NCI-H2029 treated with DMSO at 0.1 percent for 48 hours (cell line): ENCODE results near the gene CARMIL3.
"Not testable (repeated sequence)": the region's sequence is repeated elsewhere in the genome, so short reads cannot be mapped to it uniquely, and the experiment has no call there.

ENCODE experiments used
- DNase-seq: peaks from one replicate; lab custom pipeline; 2025; lab: John Stamatoyannopoulos, UW

The CARMIL3 gene, protein sequence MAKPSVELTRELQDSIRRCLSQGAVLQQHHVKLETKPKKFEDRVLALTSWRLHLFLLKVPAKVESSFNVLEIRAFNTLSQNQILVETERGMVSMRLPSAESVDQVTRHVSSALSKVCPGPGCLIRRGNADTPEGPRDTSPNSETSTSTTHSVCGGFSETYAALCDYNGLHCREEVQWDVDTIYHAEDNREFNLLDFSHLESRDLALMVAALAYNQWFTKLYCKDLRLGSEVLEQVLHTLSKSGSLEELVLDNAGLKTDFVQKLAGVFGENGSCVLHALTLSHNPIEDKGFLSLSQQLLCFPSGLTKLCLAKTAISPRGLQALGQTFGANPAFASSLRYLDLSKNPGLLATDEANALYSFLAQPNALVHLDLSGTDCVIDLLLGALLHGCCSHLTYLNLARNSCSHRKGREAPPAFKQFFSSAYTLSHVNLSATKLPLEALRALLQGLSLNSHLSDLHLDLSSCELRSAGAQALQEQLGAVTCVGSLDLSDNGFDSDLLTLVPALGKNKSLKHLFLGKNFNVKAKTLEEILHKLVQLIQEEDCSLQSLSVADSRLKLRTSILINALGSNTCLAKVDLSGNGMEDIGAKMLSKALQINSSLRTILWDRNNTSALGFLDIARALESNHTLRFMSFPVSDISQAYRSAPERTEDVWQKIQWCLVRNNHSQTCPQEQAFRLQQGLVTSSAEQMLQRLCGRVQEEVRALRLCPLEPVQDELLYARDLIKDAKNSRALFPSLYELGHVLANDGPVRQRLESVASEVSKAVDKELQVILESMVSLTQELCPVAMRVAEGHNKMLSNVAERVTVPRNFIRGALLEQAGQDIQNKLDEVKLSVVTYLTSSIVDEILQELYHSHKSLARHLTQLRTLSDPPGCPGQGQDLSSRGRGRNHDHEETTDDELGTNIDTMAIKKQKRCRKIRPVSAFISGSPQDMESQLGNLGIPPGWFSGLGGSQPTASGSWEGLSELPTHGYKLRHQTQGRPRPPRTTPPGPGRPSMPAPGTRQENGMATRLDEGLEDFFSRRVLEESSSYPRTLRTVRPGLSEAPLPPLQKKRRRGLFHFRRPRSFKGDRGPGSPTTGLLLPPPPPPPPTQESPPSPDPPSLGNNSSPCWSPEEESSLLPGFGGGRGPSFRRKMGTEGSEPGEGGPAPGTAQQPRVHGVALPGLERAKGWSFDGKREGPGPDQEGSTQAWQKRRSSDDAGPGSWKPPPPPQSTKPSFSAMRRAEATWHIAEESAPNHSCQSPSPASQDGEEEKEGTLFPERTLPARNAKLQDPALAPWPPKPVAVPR (N-terminal part only)

DNA sequence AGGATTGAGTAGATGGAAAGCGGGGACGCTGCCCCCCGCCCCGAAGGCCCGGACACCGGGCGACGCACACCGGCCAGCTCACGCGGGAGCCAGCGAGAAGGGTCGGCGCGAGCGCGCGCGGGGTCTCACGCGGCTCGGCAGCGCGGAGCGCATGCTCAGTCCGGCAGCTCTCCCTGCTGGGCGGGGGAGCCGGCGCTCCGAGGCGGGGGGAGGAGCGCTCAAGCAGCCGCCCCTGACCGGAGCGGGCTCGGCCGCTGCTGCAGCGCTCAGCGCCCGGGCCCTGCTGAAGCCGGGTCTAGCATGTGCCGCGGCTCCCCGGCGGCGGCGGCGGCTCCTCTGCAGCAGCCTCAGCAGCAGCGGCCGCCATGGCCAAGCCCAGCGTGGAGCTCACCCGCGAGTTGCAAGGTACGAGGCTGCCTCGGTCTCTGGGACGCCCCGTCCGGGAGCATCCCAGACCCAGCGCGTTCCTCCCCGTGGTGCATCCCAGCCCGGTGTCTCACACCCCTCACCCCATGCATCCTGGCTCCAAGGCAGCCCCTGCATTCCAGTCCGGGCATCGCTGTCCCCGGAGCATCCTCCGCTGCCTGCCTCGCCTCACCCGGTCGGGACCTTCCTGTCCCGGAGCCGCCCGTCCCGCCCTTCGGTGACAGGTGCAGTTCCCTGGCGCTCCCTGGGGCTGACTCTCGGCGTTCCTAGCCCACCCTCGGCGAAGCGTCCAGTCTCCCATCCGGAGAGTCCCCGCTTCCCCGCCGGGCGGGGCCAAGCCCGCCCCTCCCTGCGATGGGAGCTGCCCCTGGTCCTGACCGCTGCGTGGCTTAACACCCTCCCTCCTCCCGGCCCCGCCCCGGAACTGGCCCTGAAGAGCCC is at the start of gene CARMIL3:
CARMIL3 (plus strand) TSS at position 221 of the 867 bp plus-strand sequence; CDS start at position 366, 145 bp downstream.
- DNase-seq: no peak

DNA sequence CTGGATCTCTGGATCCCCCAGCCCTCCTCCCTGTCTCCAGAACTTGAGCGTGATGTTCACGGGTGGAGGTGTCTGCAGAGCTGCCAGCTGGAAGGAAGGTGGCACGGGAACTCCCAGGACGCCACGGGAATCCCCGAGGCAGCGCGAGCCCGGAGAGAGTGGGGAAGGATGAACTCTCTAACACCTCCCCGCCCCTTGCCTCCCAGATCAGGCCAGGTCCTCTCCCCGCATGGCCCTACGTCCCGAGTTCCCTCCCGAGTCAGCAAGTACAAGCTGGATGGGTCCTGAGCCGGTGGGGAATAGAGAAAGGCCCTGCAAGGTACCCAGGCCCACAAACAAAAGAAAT is 45.4 kb upstream of the CARMIL3 start:
- not testable (repeated sequence) for DNase-seq

DNA sequence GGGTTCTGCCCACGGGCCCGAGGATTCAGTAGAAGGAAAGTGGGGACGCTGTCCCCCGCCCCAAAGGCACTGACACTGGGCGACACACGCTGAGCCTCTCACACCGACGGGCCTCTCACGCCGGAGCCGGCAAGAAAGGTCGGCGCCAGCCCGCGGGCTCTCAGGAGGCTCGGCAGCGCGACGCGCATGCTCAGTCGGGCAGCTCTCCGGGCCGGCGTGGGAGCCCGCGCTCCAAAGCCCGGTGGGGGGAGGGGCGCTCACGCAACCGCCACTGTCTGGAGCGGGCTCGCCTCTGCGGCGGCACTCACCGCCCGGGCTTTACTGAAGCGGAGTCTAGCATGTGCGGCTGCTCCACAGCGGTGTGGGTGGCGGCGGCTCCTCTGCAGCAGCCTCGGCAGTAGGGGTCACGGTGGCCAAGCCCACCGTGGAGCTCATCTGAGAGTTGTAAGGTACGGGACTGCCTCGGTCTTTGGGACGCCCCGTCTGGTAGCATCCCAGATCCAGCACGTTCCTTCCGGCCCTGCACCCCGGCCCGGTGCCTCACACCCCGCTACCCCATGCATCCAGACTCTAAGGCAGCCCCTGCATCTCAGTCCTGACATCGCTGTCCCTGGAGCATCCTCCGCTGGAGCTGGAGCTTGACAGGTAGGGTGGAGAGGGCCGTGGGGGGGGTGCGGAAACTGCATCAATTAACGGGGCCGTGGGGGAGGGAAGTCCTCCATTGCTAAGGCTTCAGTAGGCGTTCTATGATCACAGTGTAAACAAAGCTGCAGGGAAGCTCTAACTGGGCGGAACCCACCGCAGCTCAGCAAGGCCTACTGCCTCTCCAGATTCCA is 44.8 kb upstream of the CARMIL3 start:
- DNase-seq: not testable (repeated sequence)

DNA sequence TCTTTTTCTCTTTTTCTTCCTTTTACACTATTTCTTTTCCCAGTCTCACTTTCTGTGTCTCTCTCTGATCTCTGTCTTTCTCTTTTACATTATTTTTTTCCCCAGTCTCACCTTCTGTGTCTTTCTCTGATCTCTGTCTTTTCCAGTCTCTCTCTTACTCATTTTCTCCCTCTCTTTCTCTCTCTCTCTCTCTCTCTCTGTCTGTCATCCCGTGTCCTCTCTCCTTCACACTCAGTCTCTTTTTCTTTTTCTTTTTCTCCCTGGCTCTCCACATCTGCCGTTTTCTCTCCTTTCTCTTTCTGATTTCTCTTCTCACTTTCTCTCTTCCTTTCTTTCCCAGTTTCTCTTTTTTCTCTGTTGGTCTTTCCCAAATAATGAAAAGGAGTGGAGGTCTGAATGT is 40.8 kb upstream of the CARMIL3 start:
- DNase-seq: no peak

DNA sequence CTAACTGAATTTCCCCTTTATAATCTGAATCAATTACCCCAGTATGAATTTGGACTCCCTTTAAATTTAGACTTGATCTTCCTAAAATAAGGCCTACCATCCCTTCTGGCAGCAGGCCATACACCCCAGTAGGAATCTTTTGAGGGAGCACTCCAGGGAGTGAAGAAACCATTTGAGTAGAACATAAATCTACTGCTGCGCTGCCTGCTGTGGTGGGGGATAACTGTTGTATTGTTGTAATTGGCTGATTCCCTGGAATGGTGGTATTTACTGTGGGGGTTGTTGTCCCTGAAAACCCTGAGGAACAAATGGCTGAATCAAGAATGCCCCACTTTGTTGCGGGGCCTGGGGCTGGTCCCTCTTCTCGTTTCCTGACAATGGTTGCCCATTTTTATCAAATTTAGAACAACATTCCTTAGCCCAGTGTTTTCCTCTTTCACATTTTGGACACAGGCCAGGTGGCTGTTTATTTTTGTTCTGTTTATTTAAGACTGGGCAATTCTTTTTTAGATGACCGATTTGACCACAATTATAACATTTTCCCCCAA is 39.0 kb upstream of the CARMIL3 start:
- DNase-seq: not testable (repeated sequence)

DNA sequence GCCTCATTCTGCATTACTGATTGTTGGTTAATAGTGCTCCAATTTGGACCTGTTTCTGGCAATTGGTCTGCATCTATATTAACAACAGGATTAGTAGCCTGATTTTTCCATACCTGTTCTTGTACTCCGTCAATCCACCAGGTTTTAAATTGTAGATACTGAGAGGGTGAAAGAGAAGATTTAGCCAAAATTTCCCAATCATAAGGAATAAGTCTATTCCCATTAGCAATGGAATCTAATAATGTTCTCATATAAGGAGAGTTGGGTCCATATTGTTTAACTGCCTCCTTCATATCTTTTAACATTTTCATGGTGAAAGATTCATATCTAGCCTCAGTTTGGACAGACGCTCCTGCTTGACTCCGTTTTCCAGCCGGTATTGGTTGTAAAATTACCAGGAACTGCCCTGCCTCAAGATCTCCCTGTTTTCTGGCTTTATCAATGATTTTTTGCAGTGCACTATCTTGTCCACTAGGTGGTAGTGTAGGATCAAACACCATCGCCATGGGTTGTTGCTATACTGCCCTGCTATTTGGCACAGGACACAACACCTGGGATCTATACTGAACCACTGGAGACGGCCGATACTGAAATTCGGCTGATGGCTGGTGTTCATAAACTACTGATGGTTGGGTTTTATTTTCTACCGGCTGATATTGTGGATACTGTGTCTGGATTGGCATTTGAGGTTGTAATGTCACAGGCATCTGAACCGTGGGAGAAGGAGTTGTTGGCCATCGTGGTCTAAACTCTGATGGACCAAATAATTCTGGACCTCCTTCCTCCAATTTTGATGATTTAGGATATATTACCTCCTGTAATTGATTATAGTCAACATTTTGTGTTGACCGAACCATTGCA is 37.9 kb upstream of the CARMIL3 start:
- DNase-seq: peak; percentile 82

DNA sequence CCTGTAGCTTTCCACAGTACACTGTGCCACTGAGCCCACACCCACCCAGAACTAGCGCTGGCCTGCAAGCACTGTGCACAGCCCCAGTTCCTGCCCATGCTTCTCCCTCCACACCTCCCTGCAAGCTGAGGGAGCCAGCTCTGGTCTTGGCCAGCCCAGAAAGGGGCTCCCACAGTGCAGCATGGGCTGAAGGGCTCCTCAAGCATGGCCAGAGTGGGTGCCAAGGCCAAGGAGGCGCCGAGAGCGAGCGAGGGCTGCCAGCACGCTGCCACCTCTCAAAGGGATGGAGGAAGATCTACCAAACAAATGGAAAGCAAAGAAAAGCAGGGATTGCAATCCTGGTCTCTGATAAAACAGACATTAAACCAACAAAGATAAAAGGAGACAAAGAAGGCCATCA is 36.1 kb upstream of the CARMIL3 start:
- DNase-seq: not testable (repeated sequence)

DNA sequence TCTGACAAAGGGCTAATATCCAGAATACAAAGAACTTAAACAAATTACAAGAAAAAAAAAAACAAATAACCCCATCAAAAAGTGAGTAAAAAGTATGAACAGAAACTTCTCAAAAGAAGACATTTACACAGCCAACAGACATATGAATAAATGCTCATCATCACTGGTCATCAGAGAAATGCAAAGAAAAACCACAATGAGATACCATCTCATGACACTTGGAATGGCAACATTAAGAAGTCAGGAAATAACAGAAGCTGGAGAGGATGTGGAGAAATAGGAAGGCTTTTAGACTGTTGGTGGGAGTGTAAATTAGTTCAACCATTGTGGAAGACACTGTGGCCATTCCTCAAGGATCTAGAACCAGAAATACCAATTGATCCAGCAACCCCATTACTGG is 32.8 kb upstream of the CARMIL3 start:
- not testable (repeated sequence) for DNase-seq

DNA sequence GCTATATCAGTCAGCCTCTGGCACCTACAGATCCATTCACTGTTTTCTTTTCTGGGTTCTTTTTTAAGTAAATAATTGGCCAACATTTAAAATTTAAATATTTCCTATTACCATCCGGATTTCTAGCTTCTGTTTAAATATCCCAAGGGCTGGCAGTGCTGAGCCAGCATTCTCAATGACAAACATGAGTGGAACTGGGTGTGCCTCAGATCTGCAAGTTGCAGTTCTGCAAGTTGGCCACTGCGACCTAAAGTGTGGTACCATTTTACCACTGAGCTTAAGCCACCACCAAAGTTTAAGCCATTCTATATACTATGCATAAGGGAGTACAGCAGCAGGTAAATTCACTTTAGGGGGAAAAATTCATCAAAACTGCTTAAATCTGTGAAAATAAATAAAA is 31.9 kb upstream of the CARMIL3 start:
- DNase-seq: not testable (repeated sequence)

DNA sequence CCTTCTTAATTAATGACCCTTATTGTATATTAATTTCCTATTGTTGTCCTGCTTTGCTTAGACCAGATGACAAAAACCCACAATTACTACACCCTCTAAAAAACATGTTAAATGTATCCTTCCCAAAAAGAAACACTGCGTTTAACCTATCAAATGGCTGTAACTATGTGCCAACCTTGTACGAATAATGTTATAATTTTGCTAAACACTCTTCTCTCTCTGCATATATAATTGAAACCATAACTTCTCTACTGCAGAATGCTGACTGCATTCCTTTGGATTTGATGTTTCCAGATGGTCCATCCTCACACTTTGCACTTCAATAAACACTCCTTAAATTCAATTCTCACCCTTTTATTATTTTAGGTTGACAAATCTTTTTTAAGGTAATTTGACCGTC is 31.3 kb upstream of the CARMIL3 start:
- DNase-seq: not testable (repeated sequence)

DNA sequence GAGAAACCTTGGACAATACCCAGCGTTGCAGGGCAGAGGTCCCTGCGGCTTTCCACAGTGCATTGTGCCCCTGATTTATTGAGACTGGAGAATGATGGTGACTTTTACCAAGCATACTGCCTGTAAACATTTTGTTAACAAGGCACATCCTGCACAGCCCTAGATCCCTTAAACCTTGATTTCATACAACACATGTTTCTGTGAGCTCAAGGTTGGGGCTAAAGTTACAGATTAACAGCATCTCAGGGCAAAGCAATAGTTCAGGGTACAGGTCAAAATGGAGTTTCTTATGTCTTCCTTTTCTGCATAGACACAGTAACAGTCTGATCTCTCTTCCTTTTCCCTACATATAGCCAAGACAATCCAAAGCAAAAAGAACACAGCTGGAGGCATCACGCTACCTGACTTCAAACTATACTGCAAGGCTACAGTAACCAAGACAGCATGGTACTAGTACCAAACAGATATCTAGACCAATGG is 26.8 kb upstream of the CARMIL3 start:
- DNase-seq: not testable (repeated sequence)

DNA sequence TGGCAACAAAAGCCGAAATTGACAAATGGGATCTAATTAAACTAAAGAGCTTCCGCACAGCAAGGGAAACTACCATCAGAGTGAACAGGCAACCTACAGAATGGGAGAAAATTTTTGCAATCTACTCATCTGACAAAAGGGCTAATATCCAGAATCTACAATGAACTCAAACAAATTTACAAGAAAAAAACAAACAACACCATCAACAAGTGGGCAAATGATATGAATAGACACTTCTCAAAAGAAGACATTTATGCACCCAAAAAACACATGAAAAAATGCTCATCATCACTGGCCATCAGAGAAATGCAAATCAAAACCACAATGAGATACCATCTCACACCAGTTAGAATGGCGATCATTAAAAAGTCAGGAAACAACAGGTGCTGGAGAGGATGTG is 22.1 kb upstream of the CARMIL3 start:
- DNase-seq: not testable (repeated sequence)

DNA sequence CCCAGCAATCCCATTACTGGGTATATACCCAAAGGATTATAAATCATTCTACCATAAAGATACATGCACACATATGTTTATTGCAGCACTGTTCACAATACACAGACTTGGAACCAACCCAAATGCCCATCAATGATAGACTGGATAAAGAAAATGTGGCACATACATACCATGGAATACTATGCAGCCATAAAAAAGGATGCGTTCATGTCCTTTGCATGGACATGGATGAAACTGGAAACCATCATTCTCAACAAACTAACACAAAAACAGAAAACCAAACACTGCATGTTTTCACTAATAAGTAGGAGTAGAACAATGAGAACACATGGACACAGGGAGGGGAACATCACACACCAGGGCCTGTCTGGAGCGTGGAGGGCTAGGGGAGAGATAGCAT is 20.5 kb upstream of the CARMIL3 start:
- DNase-seq: not testable (repeated sequence)

DNA sequence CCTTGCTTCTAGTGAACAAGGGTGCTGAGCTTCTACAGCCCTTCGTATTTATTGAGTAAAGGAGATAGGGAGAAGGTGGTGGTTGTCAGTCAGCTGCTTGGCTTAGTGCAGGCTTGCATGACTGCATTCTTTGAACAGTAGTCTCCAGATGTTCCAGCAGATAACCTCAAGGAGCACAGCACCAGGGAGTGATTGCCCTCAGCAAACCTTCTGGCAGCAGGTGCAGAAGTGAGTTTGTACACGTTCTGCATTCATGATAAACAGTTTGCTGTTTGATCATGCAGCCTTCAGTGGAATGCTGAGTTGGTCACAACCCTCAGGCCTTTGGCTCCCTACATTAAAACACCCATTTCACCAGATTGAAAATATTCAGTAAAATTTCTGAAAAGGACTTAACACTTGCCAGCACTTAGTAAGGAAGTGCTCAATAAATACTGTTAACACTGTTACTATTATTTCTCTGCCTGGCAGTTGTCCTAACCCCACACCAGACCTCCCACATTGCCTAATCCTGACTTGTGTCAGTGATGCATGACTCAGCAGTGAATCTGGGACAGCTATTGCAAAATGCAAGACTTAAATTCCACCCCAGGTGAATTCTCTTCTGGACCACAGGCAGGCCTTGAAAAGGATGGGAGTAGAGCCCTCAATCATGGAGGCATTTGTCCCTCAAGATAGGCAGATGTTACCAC is 18.9 kb upstream of the CARMIL3 start:
- DNase-seq: no peak

DNA sequence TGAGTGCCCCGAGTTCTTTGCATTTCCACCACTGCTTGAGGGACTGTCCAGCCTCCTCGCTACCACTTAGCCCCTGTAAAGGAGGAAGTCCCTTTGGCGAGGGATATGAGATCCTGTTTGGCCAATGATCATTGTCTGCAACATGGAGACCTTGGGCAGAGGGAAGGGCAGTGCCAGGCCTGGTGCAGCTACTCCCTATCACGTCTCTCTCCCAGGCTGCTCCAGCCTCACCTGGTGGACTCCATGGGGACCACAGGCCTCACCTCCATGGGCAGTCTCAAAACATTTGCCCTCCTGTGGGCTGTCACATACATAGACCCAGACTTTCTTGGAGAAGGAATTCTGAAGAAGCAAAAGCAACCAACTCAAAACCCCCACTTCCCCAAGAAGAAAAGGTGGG is 16.0 kb upstream of the CARMIL3 start:
- DNase-seq: not testable (repeated sequence)

DNA sequence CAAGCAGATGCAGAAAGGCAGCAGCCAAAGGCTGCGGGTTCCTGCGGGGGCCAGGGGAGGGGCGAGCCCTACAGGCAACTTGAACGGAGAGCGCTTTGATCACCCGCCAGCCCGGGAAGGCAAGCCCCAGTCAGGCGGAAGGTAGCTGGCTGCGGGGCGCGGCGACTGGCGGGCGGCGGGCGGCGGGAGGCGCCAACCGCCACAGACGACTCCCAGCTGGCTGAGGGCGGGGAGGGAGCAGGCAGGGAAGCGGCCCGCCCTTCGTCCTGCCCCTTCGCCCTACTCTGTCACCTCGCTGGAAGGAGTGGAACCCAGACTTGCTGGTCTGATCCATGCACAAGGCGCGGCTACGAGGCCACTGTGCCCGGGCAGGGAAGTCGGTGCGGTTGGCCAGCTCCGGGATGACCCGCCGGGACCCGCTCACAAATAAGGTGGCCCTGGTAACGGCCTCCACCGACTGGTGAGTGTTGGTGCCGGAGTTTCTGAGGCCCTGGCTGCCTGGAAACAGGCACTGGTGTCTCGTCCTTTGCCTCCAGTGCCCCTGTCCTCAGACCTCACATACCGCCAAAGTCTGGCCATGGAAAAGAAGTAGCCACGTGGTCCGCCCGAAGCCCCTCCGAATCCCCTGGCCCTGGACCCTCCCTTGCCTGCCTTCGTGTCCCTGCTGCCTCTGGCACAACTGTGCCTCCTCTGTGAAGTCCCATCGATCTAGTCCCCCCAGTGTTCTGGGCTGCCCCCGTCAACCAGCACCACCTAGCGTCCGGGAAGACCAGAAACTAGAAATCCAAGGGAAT is 15.4 kb upstream of the CARMIL3 start:
- peak; percentile 48 for DNase-seq

DNA sequence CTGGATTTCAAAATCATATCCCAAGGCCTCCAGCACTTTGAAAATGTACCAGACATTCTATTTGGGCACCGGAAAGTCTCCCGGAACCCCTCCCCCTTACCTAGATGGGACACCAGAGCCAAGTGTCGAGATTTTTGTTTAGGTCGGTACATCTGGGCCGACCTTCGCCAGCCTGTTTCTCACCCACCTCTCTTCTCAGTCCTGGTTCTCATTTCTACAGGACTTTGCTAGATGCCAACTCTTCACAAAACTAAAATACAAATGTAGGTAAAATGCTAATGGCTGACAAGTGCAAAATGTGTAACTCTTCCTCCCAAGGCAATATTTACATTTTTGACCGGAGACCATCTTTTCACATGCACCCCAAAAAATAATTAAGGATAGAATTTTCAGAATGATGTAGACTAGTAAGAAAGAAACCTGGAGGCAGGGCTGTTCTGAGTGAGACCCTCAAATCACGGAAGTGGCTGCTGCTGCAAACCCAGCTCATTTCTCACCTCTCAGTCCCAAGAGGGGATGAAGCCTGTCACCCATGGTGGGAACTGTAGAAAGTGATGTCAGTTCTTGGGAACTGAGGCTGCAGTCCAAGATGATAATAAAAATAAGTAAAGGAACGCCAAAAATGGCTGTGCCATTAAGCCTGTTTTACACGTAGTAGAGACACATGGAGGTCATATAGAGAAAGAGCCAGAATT is 14.7 kb upstream of the CARMIL3 start:
- DNase-seq: not testable (repeated sequence)
